HCT116 (cell line): Measurements from ENCODE around the gene CADPS2. TPM values are rescaled to one million over a fixed set of nuclear protein-coding genes. Genes with fewer than 3 reads are reported as not detected.
A peak's percentile ranks its signal among the peaks of the same experiment; 100 is the strongest.

ENCODE experiments used
- ATAC-seq: fragments of 200-7000 bp; cut with Tn5 transposase; 2 replicates; pipeline ENCODE4 v1.9.1; 2020; ENCODE audit warnings: mild to moderate bottlenecking, moderate library complexity
- BruUV-seq: library from RNA; stranded (reverse); fragments of 400-500 nt; replicated peaks from 2 replicates; lab custom pipeline; 2021; lab: Mats Ljungman, UMichigan
- CTCF ChIA-PET: fragments of 300-600 bp; sonication (Branson Sonifier 250); formaldehyde crosslinking; loops from one replicate; lab custom pipeline; 2021; ENCODE audit warnings: antibody characterized with exemption; lab: Charles Lee
- POLR2A ChIA-PET: fragments of 300-600, 350-600 bp; sonication (Branson Sonifier 250); formaldehyde crosslinking; loops from one replicate; lab custom pipeline; 2021; ENCODE audit warnings: antibody characterized with exemption; lab: Charles Lee
- RAD21 ChIA-PET, 2 experiments: fragments of 300-600 bp; sonication (Branson Sonifier 250); formaldehyde crosslinking; loops; one replicate each; lab custom pipeline; 2023; ENCODE audit warnings: low total read pairs in 2 of 2; ENCODE audit not compliant: uncharacterized antibody in 2 of 2, unreplicated experiment in 2 of 2, low non-redundant PET in 1 of 2; lab: Charles Lee
- DNase-seq: peaks from one replicate; pipeline ENCODE4 v3.0.0-alpha.2; 2010; ENCODE audit warnings: low read depth, low spot score
- H2AFZ ChIP-seq: fragments of 200-600 bp; shearing (Covaris generic), sonication (generic); 2 replicates; pipeline ENCODE4 v1.6.1; 2017; ENCODE audit warnings: low read depth, mixed run types, mixed read lengths, antibody characterized with exemption, low read length; ENCODE audit not compliant: poor library complexity, severe bottlenecking
- H3K27ac ChIP-seq: 2 replicates; pipeline ENCODE4 v1.5.1; 2012; ENCODE audit warnings: low read depth, low read length
- H3K27me3 ChIP-seq: fragments of 200-600 bp; sonication (generic); 2 replicates; pipeline ENCODE4 v1.6.1; 2016; ENCODE audit warnings: mixed run types, low read length, mixed read lengths; ENCODE audit not compliant: insufficient read depth
- H3K36me3 ChIP-seq, 2 experiments: fragments of 200-500 bp in 1 of 2; fragments of 200-600 bp in 1 of 2; sonication (Bioruptor generic) in 1 of 2; sonication (generic) in 1 of 2; 2 replicates each; pipeline versions ENCODE4 v1.5.1 to v1.6.1; 2014 to 2016; ENCODE audit warnings: low read length in 2 of 2, inconsistent platforms in 1 of 2, mixed read lengths in 1 of 2, mixed run types in 1 of 2; ENCODE audit not compliant: insufficient read depth in 2 of 2, control insufficient read depth in 1 of 2
- H3K4me1 ChIP-seq, 2 experiments: fragments of 200-600 bp in 1 of 2; sonication (generic) in 1 of 2; 2 replicates each; pipeline versions ENCODE4 v1.5.1 to v1.6.1; 2012 to 2017; ENCODE audit warnings: low read length in 2 of 2, inconsistent platforms in 1 of 2, mild to moderate bottlenecking in 1 of 2, mixed read lengths in 1 of 2, mixed run types in 1 of 2, moderate library complexity in 1 of 2; ENCODE audit not compliant: insufficient read depth in 2 of 2, control insufficient read depth in 1 of 2
- H3K4me2 ChIP-seq: fragments of 200-600 bp; sonication (generic); 2 replicates; pipeline ENCODE4 v1.6.1; 2017; ENCODE audit warnings: mixed run types, low read length, mixed read lengths
- H3K4me3 ChIP-seq, 2 experiments: fragments of 200-600 bp in 1 of 2; sonication (generic) in 1 of 2; replicated peaks in 1 of 2; 2 replicates each; pipeline ENCODE4 v1.5.1; 2011 to 2016; ENCODE audit warnings: low read length in 2 of 2, control low read depth in 1 of 2, low read depth in 1 of 2, mild to moderate bottlenecking in 1 of 2, mixed read lengths in 1 of 2, mixed run types in 1 of 2
- H3K79me2 ChIP-seq: fragments of 200-600 bp; sonication (generic); 2 replicates; pipeline ENCODE4 v1.6.1; 2017; ENCODE audit warnings: mild to moderate bottlenecking, mixed run types, low read length, moderate library complexity, mixed read lengths; ENCODE audit not compliant: insufficient read depth
- H3K9ac ChIP-seq: fragments of 200-600 bp; sonication (generic); 2 replicates; pipeline ENCODE4 v1.6.1; 2016; ENCODE audit warnings: low read length, mixed read lengths
- H3K9me2 ChIP-seq: fragments of 200-600 bp; sonication (generic), shearing (Covaris generic); 2 replicates; pipeline ENCODE4 v1.6.1; 2017; ENCODE audit warnings: mixed run types, mild to moderate bottlenecking, moderate library complexity; ENCODE audit not compliant: insufficient read depth
- H3K9me3 ChIP-seq, 2 experiments: fragments of 200-500 bp in 1 of 2; fragments of 200-600 bp in 1 of 2; sonication (Bioruptor generic) in 1 of 2; sonication (generic) in 1 of 2; 2 replicates each; pipeline ENCODE4 v1.6.1; 2014 to 2017; ENCODE audit warnings: low read length in 2 of 2, mixed read lengths in 2 of 2, inconsistent platforms in 1 of 2, low read depth in 1 of 2, mild to moderate bottlenecking in 1 of 2, mixed run types in 1 of 2, moderate library complexity in 1 of 2; ENCODE audit not compliant: control insufficient read depth in 1 of 2, insufficient read depth in 1 of 2
- H4K20me1 ChIP-seq: fragments of 200-600 bp; sonication (generic), shearing (Covaris generic); 2 replicates; pipeline ENCODE4 v1.6.1; 2017; ENCODE audit warnings: mixed run types, mild to moderate bottlenecking, moderate library complexity; ENCODE audit not compliant: insufficient read depth
- CEBPB ChIP-seq: IDR thresholded peaks from 2 replicates; pipeline ENCODE4 v1.6.1; 2012; ENCODE audit warnings: low read depth
- ELF1 ChIP-seq: IDR thresholded peaks from 2 replicates; pipeline ENCODE4 v1.6.1; 2012; ENCODE audit warnings: low read depth, borderline replicate concordance
- FOSL1 ChIP-seq: IDR thresholded peaks from 2 replicates; pipeline ENCODE4 v1.6.1; 2012; ENCODE audit warnings: low read depth
- JUND ChIP-seq: IDR thresholded peaks from 2 replicates; pipeline ENCODE4 v1.6.1; 2012
- POLR2A ChIP-seq: IDR thresholded peaks from 2 replicates; pipeline ENCODE4 v1.7.0; 2011; ENCODE audit warnings: borderline replicate concordance; ENCODE audit not compliant: insufficient read depth, insufficient read length; ENCODE audit errors: extremely low read depth
- POLR2AphosphoS5 ChIP-seq: IDR thresholded peaks from 2 replicates; pipeline ENCODE4 v1.6.1; 2011; ENCODE audit warnings: mild to moderate bottlenecking, low read depth, low read length, moderate library complexity
- SRF ChIP-seq: IDR thresholded peaks from 2 replicates; pipeline ENCODE4 v1.6.1; 2012; ENCODE audit warnings: low read depth
- TCF7L2 ChIP-seq: IDR thresholded peaks from 2 replicates; pipeline ENCODE4 v1.7.0; 2011; ENCODE audit warnings: borderline replicate concordance, inconsistent platforms; ENCODE audit not compliant: insufficient read depth, insufficient read length; ENCODE audit errors: extremely low read depth
- intact Hi-C: fragments of 100-400 bp; cut with micrococcal nuclease; formaldehyde crosslinking; loops from 2 replicates; pipeline ENCODE4 v1.10.0; 2022
- total RNA-seq: library from RNA; stranded (reverse); gene quantifications from one replicate; pipeline ENCODE4 v1.2.1, GENCODE V29; 2021; ENCODE audit not compliant: unreplicated experiment
- TF ChIP-seq, protein P1 (sequence below), 3 experiments: fragments of 200-600 bp in 1 of 3; sonication (generic) in 1 of 3; IDR thresholded peaks in 2 of 3; conservative IDR thresholded peaks in 1 of 3; 2 replicates each; pipeline ENCODE4 v1.5.1; 2012 to 2017; ENCODE audit warnings: low read depth in 2 of 3, low read length in 2 of 3, antibody characterized with exemption in 1 of 3, borderline replicate concordance in 1 of 3, control low read depth in 1 of 3, mild to moderate bottlenecking in 1 of 3, mixed read lengths in 1 of 3, mixed run types in 1 of 3, moderate library complexity in 1 of 3; ENCODE audit not compliant: insufficient read depth in 1 of 3
- TF ChIP-seq, protein P2 (sequence below): IDR thresholded peaks from 2 replicates; pipeline ENCODE4 v1.6.1; 2011; ENCODE audit warnings: mild to moderate bottlenecking, low read length, moderate library complexity; ENCODE audit not compliant: insufficient replicate concordance; ENCODE audit errors: extremely low read depth
- TF ChIP-seq, protein P3 (sequence below): IDR thresholded peaks from 2 replicates; pipeline ENCODE4 v1.6.1; 2012; ENCODE audit warnings: low read depth

Gene CADPS2
- total RNA-seq, 1 experiment from 2014 or later: 7.5 TPM

DNA sequence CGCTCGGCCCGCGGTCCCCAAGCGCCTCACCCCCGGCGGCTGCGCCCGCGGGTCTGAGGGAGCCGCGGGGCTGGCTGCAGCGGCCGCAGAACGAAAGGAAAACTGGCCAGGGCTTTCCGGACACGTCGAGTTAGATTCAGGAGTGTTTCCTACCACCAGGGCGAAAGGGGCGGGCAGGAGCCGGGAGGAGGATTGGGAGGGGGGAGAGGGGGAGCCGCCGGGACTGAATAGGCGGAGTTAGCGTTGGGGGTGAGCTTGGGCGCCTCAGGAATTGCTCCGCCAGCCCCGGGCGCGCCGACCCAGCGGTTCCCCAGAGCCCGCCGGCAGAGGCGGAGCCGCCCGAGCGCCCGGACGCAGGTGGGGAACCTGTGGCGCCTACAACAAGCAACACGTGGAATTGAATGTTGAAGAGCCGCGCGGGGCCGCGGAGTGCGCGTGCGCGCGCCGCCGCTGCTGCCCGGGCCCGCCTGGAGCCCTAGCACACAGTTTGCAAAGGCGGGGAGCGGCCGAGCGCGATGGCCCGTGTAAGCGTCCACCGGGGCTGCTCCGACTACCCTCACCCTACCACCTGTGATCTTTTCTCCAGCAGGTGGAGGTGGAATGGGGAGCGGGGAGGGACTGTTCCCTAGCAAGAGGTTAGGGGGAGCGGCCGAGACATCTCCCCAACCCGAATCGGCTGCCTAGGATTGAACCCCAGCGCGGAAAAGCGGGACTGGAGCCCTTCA, at the start of gene CADPS2 (continued):
- TF ChIP-seq, protein P1, sequence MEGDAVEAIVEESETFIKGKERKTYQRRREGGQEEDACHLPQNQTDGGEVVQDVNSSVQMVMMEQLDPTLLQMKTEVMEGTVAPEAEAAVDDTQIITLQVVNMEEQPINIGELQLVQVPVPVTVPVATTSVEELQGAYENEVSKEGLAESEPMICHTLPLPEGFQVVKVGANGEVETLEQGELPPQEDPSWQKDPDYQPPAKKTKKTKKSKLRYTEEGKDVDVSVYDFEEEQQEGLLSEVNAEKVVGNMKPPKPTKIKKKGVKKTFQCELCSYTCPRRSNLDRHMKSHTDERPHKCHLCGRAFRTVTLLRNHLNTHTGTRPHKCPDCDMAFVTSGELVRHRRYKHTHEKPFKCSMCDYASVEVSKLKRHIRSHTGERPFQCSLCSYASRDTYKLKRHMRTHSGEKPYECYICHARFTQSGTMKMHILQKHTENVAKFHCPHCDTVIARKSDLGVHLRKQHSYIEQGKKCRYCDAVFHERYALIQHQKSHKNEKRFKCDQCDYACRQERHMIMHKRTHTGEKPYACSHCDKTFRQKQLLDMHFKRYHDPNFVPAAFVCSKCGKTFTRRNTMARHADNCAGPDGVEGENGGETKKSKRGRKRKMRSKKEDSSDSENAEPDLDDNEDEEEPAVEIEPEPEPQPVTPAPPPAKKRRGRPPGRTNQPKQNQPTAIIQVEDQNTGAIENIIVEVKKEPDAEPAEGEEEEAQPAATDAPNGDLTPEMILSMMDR (IDR thresholded peaks at IDR 0.05 in 2 of 3, conservative IDR thresholded peaks at IDR 0.05 in 1 of 3; ENCODE audit: borderline replicate concordance in 1 of 3, insufficient read depth in 1 of 3, low read depth in 2 of 3, low read length in 2 of 3): peak in 1 of 3 experiments; percentile 27; a peak in 1 of 6 replicates
- TF ChIP-seq FOSL1: no peak
- TF ChIP-seq CEBPB: no peak
- TF ChIP-seq POLR2AphosphoS5: peak; percentile 72

DNA sequence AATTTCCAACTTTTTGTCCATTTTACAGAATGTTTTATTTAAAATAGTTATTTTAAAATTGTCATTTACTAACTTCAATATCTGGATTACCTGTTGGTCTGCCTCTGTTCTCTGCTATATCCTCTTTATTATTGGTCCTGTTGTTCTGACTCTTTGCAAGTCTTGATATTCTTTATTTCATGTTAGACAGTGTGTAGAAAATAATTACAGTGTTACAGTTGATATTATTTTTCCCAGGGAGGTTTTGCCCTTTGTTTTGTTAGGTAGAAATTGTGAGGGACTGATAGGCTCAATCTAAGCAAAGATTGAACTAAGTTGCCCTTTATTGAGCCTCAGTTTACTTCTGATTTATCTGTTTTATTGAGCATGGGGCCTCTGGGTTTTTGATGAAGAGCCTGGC, 49.4 kb upstream of the CADPS2 start:
- Histone ChIP-seq H3K27me3 (no peaks in the 10 kb centered on the region), H3K4me1 (no peaks in the 10 kb centered on the region), H3K9me3 (no peaks in the 10 kb centered on the region), H3K4me3 (no peak overlapping the region), H3K36me3 (no peaks in the 10 kb centered on the region), H3K4me2 (no peak overlapping the region), H3K79me2 (no peaks in the 10 kb centered on the region), H2AFZ (no peak overlapping the region), H4K20me1 (no peaks in the 10 kb centered on the region), H3K9me2 (no peaks in the 10 kb centered on the region), H3K9ac (no peak overlapping the region), H3K27ac (no peak overlapping the region)
- TF ChIP-seq, protein P2, sequence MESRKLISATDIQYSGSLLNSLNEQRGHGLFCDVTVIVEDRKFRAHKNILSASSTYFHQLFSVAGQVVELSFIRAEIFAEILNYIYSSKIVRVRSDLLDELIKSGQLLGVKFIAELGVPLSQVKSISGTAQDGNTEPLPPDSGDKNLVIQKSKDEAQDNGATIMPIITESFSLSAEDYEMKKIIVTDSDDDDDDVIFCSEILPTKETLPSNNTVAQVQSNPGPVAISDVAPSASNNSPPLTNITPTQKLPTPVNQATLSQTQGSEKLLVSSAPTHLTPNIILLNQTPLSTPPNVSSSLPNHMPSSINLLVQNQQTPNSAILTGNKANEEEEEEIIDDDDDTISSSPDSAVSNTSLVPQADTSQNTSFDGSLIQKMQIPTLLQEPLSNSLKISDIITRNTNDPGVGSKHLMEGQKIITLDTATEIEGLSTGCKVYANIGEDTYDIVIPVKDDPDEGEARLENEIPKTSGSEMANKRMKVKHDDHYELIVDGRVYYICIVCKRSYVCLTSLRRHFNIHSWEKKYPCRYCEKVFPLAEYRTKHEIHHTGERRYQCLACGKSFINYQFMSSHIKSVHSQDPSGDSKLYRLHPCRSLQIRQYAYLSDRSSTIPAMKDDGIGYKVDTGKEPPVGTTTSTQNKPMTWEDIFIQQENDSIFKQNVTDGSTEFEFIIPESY: no peak
- TF ChIP-seq SRF (no peak), POLR2AphosphoS5 (no peak), JUND (no peak), FOSL1 (no peak), TCF7L2 (no peak), POLR2A (no peak), ELF1 (no peak), CEBPB (no peak)
- TF ChIP-seq, protein P3, sequence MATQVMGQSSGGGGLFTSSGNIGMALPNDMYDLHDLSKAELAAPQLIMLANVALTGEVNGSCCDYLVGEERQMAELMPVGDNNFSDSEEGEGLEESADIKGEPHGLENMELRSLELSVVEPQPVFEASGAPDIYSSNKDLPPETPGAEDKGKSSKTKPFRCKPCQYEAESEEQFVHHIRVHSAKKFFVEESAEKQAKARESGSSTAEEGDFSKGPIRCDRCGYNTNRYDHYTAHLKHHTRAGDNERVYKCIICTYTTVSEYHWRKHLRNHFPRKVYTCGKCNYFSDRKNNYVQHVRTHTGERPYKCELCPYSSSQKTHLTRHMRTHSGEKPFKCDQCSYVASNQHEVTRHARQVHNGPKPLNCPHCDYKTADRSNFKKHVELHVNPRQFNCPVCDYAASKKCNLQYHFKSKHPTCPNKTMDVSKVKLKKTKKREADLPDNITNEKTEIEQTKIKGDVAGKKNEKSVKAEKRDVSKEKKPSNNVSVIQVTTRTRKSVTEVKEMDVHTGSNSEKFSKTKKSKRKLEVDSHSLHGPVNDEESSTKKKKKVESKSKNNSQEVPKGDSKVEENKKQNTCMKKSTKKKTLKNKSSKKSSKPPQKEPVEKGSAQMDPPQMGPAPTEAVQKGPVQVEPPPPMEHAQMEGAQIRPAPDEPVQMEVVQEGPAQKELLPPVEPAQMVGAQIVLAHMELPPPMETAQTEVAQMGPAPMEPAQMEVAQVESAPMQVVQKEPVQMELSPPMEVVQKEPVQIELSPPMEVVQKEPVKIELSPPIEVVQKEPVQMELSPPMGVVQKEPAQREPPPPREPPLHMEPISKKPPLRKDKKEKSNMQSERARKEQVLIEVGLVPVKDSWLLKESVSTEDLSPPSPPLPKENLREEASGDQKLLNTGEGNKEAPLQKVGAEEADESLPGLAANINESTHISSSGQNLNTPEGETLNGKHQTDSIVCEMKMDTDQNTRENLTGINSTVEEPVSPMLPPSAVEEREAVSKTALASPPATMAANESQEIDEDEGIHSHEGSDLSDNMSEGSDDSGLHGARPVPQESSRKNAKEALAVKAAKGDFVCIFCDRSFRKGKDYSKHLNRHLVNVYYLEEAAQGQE: no peak
- ATAC-seq (no peak), DNase-seq (no peak)
- ChIA-PET CTCF (no interaction called here), RAD21 (no interaction called here), POLR2A (no interaction called here)
- BruUV-seq: no TSS peak
- intact Hi-C loops: no loop called here
